HG02840 (cell line): ENCODE data around the gene TAF10.

ENCODE experiments used
- ATAC-seq: cut with Tn5 transposase; IDR thresholded peaks from one replicate; pipeline ENCODE4 v1.9.1; 2021; ENCODE audit warnings: mild to moderate bottlenecking, moderate library complexity, moderate number of reproducible peaks; ENCODE audit not compliant: unreplicated experiment, low FRiP score

Gene TAF10

DNA sequence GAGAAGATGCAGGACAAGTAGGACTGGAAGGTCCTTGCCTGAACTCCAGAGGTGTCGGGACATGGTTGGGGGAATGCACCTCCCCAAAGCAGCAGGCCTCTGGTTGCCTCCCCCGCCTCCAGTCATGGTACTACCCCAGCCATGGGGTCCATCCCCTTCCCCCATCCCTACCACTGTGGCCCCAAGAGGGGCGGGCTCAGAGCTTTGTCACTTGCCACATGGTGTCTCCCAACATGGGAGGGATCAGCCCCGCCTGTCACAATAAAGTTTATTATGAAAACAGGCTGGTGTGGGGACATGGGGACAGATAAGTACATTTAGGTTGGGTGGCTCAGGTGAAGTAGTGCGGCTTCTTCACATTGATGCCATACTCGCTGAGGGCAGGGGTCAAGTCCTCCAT, 1.4 kb downstream of the TAF10 start:
- no peak for ATAC-seq

DNA sequence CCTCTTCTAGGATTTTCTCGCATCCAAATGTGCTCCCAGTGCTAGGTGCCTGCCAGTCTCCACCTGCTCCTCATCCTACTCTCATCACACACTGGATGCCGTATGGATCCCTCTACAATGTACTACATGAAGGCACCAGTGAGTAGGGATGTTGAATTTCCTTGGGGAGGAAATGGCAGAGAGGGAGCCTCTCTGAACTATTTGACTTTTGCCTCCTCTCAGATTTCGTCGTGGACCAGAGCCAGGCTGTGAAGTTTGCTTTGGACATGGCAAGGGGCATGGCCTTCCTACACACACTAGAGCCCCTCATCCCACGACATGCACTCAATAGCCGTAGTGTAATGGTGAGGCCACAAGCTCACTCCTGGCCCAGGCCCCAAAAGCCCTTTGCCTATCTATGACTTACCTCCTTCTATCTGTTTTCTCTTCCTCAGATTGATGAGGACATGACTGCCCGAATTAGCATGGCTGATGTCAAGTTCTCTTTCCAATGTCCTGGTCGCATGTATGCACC, 2.5 kb downstream of the TAF10 start:
- no peak for ATAC-seq

DNA sequence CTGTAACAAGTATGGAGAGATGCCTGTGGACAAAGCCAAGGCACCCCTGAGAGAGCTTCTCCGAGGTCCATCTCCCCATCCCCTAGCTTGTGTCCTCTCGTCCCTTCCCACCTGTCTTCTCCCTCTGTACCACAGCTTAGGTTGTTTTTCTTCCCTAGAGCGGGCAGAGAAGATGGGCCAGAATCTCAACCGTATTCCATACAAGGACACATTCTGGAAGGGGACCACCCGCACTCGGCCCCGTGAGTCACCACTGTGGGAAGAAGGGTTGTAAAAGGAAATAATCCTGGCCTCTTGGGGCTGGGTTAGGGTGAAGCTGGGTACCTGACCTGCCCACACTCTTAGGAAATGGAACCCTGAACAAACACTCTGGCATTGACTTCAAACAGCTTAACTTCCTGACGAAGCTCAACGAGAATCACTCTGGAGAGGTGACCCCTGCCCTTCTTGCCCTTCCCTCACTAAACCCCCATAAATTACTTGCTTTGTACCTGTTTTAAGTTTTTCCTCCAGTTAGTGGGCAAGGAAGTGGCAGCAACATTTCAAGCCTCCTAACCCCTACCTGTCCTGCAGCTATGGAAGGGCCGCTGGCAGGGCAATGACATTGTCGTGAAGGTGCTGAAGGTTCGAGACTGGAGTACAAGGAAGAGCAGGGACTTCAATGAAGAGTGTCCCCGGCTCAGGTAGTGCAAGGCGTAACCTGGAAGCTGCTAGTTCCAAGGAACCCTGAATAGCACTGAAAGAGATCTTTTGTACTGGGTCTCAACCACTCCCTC, 3.1 kb downstream of the TAF10 start:
- no peak for ATAC-seq

DNA sequence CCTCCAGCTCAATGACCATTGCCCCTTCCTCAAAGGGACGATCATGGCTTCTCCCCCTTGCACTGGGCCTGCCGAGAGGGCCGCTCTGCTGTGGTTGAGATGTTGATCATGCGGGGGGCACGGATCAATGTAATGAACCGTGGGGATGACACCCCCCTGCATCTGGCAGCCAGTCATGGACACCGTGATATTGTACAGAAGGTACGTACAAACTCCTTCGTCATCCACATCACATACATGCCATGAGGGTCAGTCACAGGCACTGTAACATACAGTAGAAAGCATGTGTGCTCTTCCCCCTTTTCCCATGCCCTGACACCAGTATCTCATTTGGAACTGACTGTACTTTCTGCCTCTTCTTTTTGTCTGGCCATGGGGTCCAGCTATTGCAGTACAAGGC, 4.0 kb downstream of the TAF10 start:
- no peak for ATAC-seq

DNA sequence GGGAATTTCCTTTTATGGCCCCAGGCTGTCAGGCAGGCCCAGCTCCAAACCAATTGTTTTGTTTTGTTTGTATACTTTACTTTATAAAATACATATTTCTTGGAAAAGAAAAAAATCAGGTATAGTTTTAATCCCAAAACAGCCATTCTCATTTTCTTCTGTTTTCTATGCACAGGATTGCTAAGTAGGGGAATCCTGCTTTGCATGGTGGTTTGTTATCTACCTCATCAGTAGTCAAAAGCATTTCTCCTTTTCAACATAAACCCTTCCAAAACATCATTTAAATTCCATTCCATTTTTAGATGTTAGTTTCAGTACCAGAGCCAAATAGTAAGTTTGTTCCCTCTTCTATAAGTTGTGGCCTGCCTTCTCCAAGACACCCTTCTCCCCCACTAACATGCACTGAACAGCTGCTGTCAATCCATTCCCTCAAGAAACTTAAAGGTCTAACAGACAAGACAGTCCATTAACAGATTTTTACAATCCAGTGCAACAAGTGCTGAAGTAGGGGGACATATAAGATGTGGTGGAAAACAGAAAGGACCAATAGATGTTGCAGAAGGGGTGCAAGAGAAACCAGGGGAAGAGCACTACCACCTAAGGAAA, 4.7 kb downstream of the TAF10 start:
- ATAC-seq: no peak

DNA sequence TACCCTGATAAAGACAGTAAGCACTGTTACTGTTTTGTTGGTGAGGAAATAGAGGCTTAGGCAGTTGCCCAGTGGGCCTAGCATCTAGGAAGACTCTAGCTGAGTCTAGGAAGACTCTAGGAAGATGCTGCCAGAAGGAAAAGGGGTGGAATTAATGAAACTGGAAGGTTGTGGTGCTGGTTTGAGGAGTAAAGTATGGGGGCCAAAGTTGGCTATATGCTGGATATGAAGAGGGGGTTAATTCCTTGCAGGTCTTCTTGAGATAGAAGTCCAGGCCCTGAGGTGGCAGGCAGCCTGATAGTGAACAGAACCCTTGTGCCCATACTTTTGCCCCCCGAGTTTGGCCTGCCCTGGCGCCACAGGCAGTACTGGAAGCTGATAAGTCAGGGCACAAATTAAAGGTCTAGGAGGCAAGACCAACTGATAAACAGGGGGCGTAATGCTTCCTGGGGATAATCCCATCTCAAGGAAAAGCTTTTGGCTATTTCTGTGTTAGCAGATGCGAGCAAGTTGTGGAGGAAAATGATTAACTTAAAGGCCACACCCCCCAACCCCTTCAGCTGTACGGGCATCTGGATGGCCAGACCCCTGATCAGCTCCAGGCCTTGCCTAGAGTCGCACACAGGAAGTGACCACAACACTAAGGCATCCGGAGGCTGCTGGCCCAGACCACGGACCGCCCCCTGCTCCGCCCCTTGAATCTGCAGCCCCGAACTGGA, 5.4 kb downstream of the TAF10 start:
- ATAC-seq: peak; percentile 39

DNA sequence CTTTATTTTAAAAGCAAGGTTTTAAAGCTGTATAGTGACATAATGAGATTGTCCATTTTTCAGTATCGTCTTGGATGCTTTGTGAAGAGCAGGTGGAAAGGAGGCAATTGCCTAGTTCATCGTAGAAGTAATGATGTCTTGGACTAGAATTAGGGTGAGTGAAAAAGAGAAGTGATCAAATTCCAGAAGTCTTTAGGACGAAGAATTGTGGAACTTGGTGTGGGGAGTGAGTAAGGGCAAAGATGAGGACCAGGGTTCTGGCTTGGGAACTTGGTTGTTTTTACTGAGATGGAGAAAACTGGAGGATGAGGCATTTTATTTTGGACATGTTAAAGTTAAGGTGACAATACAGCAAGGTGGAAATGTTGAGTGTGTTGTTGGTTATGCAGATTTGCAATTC, 7.2 kb downstream of the TAF10 start:
- no peak for ATAC-seq

DNA sequence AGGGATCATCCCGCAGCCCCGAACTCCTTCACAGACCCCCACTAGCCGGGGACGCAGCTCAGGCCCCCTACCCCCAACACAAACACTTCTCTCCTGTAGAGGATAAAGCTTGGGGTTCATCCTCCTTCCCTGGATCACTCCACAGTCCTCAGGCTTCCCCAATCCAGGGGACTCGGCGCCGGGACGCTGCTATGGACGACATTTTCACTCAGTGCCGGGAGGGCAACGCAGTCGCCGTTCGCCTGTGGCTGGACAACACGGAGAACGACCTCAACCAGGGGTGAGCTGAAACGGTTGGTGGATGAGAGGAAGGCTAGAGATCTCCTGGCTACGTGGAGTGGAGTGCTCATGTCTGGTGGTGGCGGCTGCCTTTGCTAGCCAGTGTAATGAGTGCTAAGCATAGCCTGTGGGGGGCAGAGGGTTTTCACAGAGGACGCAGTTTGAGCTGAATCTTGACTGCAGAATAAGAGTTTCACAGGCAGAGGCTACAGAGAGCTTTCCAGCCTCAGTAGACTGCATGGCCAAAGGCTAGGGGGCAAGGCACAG, 7.9 kb downstream of the TAF10 start:
- peak; percentile 33 for ATAC-seq

DNA sequence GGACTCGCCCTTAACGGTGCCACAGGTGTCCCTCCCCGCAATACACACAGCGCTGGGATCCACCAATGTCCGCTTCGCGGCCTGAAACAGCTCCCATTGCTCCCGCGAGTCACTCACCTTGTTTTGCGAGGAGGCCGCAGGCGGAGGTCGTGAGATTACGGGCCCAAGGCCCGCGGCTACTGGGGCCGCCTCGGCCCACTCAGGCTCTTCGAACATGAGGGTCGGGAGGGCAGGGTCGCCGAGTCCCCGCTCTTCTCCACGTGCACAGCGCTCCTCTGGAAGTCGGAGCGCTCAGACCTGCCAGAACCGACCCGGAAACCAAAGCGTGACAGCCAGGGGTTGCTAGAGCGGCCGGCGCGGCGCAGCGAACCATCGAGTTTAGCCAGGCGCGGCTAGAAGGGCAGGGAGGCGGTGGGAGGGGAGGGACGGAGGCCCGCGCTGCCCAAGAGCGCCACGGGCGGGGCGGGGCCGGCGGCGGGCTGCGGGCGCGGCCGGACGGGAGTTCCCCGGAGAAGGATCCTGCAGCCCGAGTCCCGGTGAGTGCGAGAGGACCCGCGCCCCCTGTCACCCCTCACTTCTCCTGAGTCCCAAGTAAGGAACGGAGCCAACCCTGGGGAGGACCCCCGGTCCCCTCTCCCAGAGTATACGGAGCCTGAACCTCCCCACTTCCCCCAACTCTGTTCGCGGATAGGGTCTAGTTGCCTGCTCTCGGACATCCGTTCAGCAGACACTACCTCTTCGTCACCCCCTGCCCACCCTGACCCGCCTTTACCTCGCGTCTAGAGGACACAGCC, 8.5 kb downstream of the TAF10 start, which contains the start of the genes ILK and RRP8:
Gene ILK, plus strand, starts transcription at position 488 of the 794 bp plus-strand sequence. CDS start 498 bp downstream, outside the sequence.
Gene RRP8, minus strand, starts transcription at position 330 of the 794 bp plus-strand sequence. Its CDS starts 114 bp downstream, at position 216.
- ATAC-seq: peak; percentile 64

DNA sequence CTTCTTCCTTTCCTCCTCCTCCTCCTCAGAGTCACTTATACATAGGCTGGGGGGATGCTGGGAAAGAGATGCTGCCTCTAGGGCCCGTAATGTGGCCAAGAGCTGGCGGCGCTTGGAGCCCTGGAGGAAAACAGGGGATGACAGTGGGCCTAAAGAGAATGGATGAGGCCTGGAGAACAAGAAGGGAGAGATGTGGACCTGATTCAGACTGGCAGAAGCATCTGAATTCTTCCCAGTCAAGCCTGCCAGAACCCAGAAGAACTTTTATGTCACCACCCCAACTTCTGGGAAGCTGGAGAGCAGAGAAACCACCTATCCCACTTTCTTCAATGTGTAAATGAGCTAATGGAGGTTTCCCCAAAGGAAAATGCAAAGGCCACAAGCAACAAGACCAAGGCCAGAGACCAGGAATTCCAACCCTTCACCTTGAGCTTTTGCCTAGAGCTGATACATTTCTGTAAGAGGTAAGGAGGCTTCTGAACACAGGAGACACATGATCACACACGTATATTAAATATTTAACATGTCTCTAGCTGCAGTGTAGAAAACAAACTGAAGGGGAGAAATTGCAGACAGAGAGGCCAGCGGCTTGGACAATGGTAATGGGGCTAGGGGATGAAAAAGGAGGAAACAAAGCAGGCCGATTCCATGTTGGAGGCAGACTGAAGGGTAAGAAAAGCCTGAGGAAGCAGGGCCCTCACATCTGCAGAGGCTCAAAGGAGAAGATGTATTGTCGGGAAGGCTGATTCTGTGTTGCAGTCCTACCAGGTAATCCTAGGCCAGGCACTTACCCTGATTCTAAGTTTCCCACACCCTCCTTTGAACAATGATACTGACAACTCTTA, 9.7 kb downstream of the TAF10 start:
- no peak for ATAC-seq

DNA sequence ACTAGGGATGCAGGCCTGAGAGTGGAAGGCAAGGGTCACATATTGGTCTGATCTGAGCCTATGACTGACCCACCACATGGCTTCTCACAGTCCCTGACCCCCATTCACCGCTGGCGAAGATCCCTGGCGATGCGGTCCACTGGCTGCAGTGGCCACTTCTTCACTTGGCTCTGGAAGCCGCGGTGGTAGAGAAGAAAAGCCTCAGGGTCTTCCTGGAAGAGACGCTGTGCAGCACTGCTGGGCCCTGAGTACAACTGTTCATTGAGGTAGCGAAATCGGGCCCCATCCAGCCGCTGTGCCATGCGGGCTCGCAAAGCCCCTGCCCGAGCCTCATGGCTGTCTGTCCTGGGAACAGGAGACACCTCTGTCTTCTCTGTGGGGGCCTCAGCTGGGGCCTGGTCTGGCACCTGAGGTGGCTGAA, 11.0 kb downstream of the TAF10 start:
- ATAC-seq: no peak

DNA sequence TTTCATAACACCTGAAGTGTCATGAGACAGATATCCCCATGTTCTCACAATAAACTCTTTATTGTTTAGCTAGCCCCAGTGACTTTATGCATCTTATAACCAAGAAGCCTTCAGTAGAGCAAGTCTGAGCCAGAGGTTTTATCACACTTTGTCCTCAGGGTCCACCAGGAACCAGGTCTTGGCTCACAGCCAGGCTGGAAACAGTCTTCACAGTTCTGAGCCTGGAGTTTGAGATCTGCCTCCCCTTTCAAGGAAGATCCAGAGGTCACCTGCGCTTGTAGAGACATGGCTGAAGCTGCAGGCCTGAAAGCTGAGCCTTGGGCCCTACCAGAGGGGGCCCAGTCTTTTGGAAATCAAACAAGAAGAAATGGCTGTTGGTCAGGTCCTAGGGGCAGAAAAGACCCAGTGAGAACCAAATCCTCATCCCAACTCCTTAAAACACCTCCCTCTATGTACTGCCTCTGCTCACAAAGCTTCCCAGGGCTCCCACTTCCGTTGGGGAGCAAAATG, 12.1 kb downstream of the TAF10 start:
- ATAC-seq: no peak

DNA sequence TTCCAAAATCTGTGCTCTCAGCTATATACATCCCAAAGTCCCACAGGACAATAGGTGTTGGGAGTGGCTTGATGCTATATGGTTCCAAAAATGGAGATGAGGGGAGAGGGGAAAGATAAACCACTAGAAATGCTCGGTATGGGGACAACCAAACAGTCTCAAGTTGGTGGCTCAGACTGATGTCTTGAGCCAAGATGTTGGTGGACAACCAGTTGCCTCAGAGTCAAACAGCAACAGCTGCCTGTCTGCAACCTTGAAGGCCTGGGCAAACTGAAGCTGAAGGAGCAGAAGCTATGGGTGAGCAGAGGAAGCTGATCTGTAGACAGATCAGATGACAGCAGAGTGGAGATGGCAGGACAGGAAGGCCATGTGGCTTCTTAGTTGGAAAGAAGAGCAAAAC, 12.6 kb downstream of the TAF10 start:
- ATAC-seq: no peak

DNA sequence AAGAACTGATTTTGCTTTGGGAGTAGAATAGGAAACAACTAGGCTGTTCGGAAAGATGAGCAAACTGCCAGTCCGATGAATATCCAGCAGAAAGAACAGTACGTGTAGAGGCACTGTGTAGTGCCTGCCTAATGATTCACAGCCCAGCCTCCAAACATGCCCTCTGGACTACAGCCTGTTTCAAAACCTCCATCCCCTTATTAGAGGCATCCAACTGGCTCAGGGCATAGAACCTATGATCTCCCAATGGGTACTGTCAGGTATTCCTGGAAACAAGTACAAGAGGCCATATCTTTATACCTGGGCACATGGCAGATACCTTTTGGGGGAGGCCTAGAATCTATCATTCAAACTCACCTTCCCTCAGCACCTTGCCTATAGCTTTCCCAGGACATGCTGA, 13.5 kb downstream of the TAF10 start:
- no peak for ATAC-seq

DNA sequence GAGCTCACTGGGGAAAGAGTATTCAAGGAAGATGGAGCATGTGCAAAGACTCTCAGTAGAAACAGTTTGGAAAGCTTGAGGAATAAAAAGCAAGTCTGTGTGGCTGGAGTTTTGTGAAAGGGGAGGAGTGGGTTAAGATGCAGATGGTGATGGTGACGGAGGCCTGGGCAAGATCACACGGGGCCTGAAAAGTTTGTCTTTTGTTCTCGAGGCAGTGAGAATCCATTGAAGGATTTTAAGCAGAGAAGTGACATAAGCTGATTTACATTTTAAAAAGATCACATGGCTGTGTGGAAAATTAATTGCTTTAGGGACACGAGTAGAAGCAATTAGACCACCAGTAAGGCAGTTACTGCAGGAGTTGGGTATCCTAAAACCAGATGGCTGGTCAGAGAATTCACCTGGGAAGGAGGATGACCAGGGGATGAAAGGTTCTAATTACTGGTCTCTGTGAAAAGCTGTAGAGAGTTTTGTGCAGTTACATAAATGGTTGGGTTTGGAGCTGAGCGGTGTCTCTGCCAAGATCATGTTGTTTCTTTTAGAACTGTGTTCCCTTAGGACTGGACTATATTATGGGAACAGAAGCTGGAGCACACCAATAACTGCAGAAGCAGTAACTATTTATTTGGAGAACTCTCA, 15.7 kb downstream of the TAF10 start:
- no peak for ATAC-seq

DNA sequence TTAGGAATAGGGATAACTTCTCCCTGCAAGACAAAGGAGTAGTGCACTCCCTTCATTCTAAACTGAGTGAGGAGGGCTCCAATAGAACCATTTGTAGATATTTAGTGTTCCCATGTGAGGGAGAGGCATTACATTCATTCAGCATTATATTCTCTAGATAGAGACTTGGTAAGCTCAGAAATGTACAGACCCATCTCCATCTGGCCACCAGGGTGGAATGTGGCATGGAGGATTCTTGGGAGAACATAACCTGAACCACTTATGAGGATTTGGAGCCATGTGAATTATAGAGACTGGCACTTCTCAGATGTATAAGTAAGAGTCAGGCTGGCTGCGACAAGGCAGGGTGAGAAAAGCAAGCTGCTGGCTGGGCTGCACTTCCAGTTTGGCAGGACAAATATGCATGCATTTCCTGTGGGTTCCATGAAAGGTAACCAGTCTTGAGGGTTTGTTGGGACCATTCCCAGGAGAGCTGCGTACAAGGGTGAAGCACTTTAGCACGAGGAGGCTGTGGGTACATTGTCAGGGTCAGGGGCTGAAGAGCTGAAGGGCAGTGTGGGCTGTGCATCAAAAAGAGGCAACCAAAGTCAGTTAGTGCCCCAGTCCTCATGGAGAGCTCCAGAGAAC, 17.8 kb downstream of the TAF10 start:
- no peak for ATAC-seq

DNA sequence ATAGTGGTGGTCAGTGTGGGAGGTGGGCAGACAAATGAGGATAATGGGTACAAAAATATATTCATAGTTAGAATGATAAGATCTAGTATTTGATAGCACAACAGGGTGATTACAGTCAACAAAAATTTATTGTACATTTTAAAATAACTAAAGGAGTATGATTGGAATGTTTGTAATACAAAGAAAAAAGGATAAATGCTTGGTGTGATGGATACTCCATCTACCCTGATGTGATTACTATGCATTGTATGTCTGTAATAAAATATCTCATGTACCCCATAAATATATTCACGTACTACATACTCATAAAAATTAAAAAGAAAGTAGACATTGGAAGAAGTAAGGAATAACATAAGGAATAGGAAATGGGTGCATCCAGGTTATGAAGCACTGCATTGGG, 24.0 kb downstream of the TAF10 start:
- no peak for ATAC-seq

DNA sequence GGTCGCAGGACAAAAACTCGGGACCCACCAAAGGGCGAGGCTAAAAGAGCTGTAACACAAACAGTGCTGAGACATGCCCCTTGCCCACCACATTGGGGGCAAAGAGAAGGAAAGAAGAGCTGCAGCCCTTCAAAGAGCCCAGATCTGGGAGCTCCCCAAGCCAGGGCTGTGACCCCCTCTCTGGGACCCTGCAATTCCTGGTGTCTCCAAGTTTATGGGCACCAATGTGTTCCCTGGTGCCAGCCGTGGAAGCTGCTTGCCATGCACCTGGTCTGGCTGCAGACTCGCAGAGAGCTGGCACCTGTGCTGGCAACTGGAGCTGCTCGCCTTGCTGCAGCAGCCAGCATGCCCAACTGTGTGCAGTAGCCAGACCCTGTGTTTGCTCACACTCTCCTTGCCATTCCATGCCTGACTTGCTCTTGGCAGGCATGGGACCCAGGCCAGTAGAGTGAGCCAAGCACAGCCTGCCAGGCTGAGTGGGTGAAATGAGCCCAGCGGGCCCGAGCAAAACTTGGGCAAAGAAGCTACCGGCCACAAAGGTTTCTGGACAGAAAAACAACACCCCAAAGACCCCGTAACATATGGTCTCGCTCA, 24.6 kb downstream of the TAF10 start:
- no peak for ATAC-seq
